HL-60 (cell line): Measurements from ENCODE around the gene CAMKMT.

Source experiments
- DNase-seq, 2 experiments: peaks; one replicate each; pipeline ENCODE4 v3.0.0-alpha.2; 2010 to 2020; ENCODE audit warnings: low read depth in 1 of 2, low spot score in 1 of 2
- H3K27ac ChIP-seq: fragments of 250-450 bp; sonication (Bioruptor Pico); replicated peaks from 2 replicates; pipeline ENCODE4 v1.5.1; 2020; ENCODE audit warnings: mild to moderate bottlenecking, moderate library complexity
- H3K27me3 ChIP-seq: fragments of 250-450 bp; sonication (Bioruptor Pico); 2 replicates; pipeline ENCODE4 v1.5.1; 2021; ENCODE audit warnings: mild to moderate bottlenecking, moderate library complexity; ENCODE audit not compliant: insufficient read depth, poor library complexity, severe bottlenecking
- H3K4me3 ChIP-seq: replicated peaks from 2 replicates; pipeline ENCODE4 v1.5.1; 2011; ENCODE audit warnings: mild to moderate bottlenecking, control low read depth, low read length; ENCODE audit not compliant: insufficient read depth
- GABPA ChIP-seq: IDR thresholded peaks from 2 replicates; pipeline ENCODE4 v1.6.1; 2012; ENCODE audit warnings: low read depth
- POLR2AphosphoS5 ChIP-seq: IDR thresholded peaks from 2 replicates; pipeline ENCODE4 v1.6.1; 2012; ENCODE audit warnings: low read depth
- SPI1 ChIP-seq: IDR thresholded peaks from 2 replicates; pipeline ENCODE4 v1.6.1; 2012; ENCODE audit warnings: low read depth, mild to moderate bottlenecking, borderline replicate concordance
- TF ChIP-seq, protein P1 (sequence below): IDR thresholded peaks from one replicate; pipeline ENCODE4 v1.5.1; 2011; ENCODE audit warnings: low read length, control low read depth, inconsistent platforms; ENCODE audit not compliant: insufficient read depth
- TF ChIP-seq, protein P2 (sequence below): IDR thresholded peaks from 2 replicates; pipeline ENCODE4 v1.6.1; 2012; ENCODE audit warnings: low read depth; ENCODE audit not compliant: insufficient replicate concordance

Gene CAMKMT

DNA sequence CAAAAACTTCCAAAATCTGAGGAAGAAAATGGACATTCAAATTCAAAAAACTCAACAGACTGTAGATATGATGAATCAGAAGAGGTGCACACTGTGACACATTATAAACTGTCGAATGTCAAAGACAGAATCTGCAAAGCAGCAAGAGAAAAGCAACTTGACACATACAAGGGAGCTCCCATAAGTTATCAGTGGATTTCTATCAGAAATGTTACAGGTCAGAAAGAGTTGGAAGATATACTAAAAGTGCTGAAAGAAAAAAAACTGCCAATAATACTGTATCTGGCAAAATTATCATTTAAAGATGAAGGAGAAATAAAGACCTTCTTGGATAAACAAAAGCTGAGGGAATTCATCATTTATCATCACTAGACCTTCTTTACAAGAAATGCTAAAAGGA, 102.7 kb downstream of the CAMKMT start:
- Histone ChIP-seq H3K27me3 (no peaks in the 10 kb centered on the region), H3K27ac (no peak overlapping the region), H3K4me3 (no peak overlapping the region)
- TF ChIP-seq SPI1 (no peak), POLR2AphosphoS5 (no peak), GABPA (no peak)
- TF ChIP-seq, protein P1, sequence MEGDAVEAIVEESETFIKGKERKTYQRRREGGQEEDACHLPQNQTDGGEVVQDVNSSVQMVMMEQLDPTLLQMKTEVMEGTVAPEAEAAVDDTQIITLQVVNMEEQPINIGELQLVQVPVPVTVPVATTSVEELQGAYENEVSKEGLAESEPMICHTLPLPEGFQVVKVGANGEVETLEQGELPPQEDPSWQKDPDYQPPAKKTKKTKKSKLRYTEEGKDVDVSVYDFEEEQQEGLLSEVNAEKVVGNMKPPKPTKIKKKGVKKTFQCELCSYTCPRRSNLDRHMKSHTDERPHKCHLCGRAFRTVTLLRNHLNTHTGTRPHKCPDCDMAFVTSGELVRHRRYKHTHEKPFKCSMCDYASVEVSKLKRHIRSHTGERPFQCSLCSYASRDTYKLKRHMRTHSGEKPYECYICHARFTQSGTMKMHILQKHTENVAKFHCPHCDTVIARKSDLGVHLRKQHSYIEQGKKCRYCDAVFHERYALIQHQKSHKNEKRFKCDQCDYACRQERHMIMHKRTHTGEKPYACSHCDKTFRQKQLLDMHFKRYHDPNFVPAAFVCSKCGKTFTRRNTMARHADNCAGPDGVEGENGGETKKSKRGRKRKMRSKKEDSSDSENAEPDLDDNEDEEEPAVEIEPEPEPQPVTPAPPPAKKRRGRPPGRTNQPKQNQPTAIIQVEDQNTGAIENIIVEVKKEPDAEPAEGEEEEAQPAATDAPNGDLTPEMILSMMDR, result no peak
- TF ChIP-seq, protein P2, sequence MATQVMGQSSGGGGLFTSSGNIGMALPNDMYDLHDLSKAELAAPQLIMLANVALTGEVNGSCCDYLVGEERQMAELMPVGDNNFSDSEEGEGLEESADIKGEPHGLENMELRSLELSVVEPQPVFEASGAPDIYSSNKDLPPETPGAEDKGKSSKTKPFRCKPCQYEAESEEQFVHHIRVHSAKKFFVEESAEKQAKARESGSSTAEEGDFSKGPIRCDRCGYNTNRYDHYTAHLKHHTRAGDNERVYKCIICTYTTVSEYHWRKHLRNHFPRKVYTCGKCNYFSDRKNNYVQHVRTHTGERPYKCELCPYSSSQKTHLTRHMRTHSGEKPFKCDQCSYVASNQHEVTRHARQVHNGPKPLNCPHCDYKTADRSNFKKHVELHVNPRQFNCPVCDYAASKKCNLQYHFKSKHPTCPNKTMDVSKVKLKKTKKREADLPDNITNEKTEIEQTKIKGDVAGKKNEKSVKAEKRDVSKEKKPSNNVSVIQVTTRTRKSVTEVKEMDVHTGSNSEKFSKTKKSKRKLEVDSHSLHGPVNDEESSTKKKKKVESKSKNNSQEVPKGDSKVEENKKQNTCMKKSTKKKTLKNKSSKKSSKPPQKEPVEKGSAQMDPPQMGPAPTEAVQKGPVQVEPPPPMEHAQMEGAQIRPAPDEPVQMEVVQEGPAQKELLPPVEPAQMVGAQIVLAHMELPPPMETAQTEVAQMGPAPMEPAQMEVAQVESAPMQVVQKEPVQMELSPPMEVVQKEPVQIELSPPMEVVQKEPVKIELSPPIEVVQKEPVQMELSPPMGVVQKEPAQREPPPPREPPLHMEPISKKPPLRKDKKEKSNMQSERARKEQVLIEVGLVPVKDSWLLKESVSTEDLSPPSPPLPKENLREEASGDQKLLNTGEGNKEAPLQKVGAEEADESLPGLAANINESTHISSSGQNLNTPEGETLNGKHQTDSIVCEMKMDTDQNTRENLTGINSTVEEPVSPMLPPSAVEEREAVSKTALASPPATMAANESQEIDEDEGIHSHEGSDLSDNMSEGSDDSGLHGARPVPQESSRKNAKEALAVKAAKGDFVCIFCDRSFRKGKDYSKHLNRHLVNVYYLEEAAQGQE, result no peak
- no peak for DNase-seq

DNA sequence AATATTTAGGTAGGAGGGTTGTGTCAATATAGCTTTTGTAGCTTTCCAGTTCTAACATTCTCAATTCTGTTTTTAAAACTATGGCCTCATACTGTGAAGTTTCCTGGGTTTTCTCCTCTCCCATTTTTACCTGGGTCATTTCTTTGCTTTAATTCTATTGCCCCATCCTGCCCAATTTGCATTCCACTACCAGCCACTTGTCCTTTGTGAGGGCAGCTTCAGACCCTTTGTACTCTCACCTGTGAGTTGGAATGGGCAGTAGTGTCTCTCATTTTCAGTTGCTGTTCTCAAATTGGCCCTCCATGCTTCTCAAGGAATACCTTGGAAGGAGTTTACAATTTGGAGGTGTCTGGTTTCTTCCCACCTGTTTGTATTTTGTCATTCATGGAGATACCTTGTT, 108.4 kb downstream of the CAMKMT start:
- H3K27me3 ChIP-seq, result no peaks in the 10 kb centered on the region
- TF ChIP-seq, protein P2, result no peak
- TF ChIP-seq, protein P1, result no peak
- TF ChIP-seq GABPA (no peak), POLR2AphosphoS5 (no peak), SPI1 (no peak)
- no peak for DNase-seq
- H3K4me3 ChIP-seq, result no peak overlapping the region
- H3K27ac ChIP-seq, result no peak overlapping the region

DNA sequence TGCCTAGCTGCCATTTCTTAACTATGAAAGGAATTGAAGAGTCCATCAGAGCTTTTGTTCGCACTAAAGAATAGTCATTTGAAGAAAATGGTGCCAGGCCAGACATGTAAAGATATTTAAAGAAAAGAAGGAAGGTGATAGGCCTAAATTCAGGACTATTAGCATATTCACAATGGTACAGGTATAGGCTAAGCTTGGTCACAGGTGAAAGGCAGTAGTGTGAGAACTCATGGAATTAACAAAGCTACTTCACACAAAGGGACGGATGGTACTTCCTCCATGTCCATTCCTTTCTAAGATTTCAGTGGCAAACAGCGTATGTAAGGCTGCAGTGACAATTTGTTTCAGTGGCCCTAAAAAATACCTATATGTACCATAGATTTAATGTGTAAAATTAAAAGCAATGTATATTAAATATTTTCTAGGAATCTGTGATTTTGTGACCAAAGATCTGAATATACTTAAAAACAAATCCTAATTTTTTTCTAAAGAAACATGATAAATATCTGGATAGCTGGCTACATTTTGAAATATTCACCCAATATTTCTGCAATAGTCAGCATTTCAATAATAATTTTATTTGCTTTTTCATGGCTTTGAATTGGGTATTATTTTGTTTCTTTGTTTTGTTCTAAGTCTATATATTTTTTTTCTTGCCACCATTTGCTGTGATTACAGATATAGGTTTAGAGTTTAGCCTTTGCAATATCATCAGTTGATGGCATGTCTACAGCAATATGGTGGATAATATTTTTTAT, 116.1 kb downstream of the CAMKMT start:
- H3K27me3 ChIP-seq, result no peaks in the 10 kb centered on the region
- no peak for DNase-seq
- H3K4me3 ChIP-seq, result no peak overlapping the region
- TF ChIP-seq, protein P2, result no peak
- TF ChIP-seq SPI1, result no peak
- TF ChIP-seq, protein P1, result no peak
- no peak for TF ChIP-seq POLR2AphosphoS5
- TF ChIP-seq GABPA, result no peak
- no peak overlapping the region for H3K27ac ChIP-seq
